CD14-positive monocyte (primary cell): ENCODE results near the gene DSC2. TPM values are rescaled to one million over a fixed set of nuclear protein-coding genes. Genes with fewer than 3 reads are reported as not detected.

Experiments used
- DNase-seq, 3 donors: peaks; one replicate each; pipeline ENCODE4 v3.0.0-alpha.2; 2011 to 2022
- H2AFZ ChIP-seq: 2 replicates; pipeline ENCODE4 v1.6.0; 2012; ENCODE audit warnings: mild to moderate bottlenecking, low read depth, low read length, inconsistent platforms; ENCODE audit not compliant: insufficient read depth, poor library complexity, severe bottlenecking
- H3K27ac ChIP-seq, 2 donors: 1 replicate in 1 of 2; 2 replicates in 1 of 2; pipeline ENCODE4 v1.5.1; 2012 to 2013; ENCODE audit warnings: low read length in 2 of 2, control low read depth in 1 of 2, inconsistent platforms in 1 of 2, low read depth in 1 of 2, mild to moderate bottlenecking in 1 of 2
- H3K27me3 ChIP-seq, 2 donors: one replicate each; pipeline versions ENCODE4 v1.6.0 to v1.6.1; 2011 to 2013; ENCODE audit warnings: low read length in 2 of 2; ENCODE audit not compliant: control insufficient read depth in 2 of 2, insufficient read depth in 2 of 2
- H3K36me3 ChIP-seq, 2 donors: replicated peaks in 1 of 2; 1 replicate in 1 of 2; 2 replicates in 1 of 2; pipeline versions ENCODE4 v1.5.1 to v1.6.1; 2012 to 2013; ENCODE audit warnings: low read length in 2 of 2, control low read depth in 1 of 2, inconsistent platforms in 1 of 2, mild to moderate bottlenecking in 1 of 2; ENCODE audit not compliant: insufficient read depth in 2 of 2, control insufficient read depth in 1 of 2
- H3K4me1 ChIP-seq, 2 donors: 1 replicate in 1 of 2; 2 replicates in 1 of 2; pipeline versions ENCODE4 v1.5.1 to v1.6.1; 2012 to 2013; ENCODE audit warnings: low read length in 2 of 2, control low read depth in 1 of 2, inconsistent platforms in 1 of 2, mild to moderate bottlenecking in 1 of 2, moderate library complexity in 1 of 2; ENCODE audit not compliant: insufficient read depth in 2 of 2, control insufficient read depth in 1 of 2
- H3K4me2 ChIP-seq: replicated peaks from 2 replicates; pipeline ENCODE3; 2012; ENCODE audit warnings: low read length, moderate library complexity, mild to moderate bottlenecking; ENCODE audit not compliant: poor library complexity, severe bottlenecking; ENCODE audit errors: extremely low read depth
- H3K4me3 ChIP-seq, 3 experiments: fragments of 200-600 bp in 1 of 3; sonication (generic) in 1 of 3; replicated peaks in 1 of 3; 1 replicate in 2 of 3; 2 replicates in 1 of 3; pipeline ENCODE4 v1.5.1; 2011 to 2013; ENCODE audit warnings: low read length in 3 of 3, mild to moderate bottlenecking in 3 of 3, control low read depth in 2 of 3, low read depth in 2 of 3, inconsistent platforms in 1 of 3, moderate library complexity in 1 of 3
- H3K79me2 ChIP-seq: 2 replicates; pipeline ENCODE4 v1.6.0; 2012; ENCODE audit warnings: mild to moderate bottlenecking, control low read depth, inconsistent platforms, low read length, moderate library complexity; ENCODE audit not compliant: insufficient read depth
- H3K9ac ChIP-seq: 2 replicates; pipeline ENCODE4 v1.6.0; 2017; ENCODE audit warnings: low read length, mild to moderate bottlenecking; ENCODE audit not compliant: insufficient read depth, poor library complexity, severe bottlenecking
- H3K9me3 ChIP-seq, 2 donors: replicated peaks in 1 of 2; 1 replicate in 1 of 2; 2 replicates in 1 of 2; pipeline versions ENCODE4 v1.5.1 to v1.6.1; 2012 to 2013; ENCODE audit warnings: low read length in 2 of 2, control low read depth in 1 of 2; ENCODE audit not compliant: control insufficient read depth in 1 of 2, insufficient read depth in 1 of 2
- H4K20me1 ChIP-seq: 2 replicates; pipeline ENCODE4 v1.6.0; 2012; ENCODE audit warnings: mild to moderate bottlenecking, low read length, control low read depth, moderate library complexity; ENCODE audit not compliant: insufficient read depth
- H3K27ac Mint-ChIP-seq, 7 donors: one replicate each; pipeline ENCODE4 v1.8.0; 2020; ENCODE audit warnings: mild to moderate bottlenecking in 7 of 7, mixed read lengths in 7 of 7, moderate library complexity in 6 of 7, inconsistent platforms in 2 of 7
- H3K27me3 Mint-ChIP-seq, 3 donors: one replicate each; pipeline ENCODE4 v1.8.0; 2021 to 2022; ENCODE audit warnings: low read depth in 3 of 3, mild to moderate bottlenecking in 3 of 3, mixed read lengths in 3 of 3, moderate library complexity in 3 of 3, inconsistent platforms in 1 of 3
- H3K36me3 Mint-ChIP-seq, 2 donors: one replicate each; pipeline ENCODE4 v1.8.0; 2020; ENCODE audit warnings: mixed read lengths in 2 of 2, inconsistent platforms in 1 of 2, mild to moderate bottlenecking in 1 of 2
- H3K4me1 Mint-ChIP-seq: one replicate; pipeline ENCODE4 v1.8.0; 2020; ENCODE audit warnings: mild to moderate bottlenecking, mixed read lengths
- H3K4me3 Mint-ChIP-seq, 2 donors: one replicate each; pipeline ENCODE4 v1.8.0; 2020; ENCODE audit warnings: mild to moderate bottlenecking in 2 of 2, mixed read lengths in 2 of 2, moderate library complexity in 1 of 2
- H3K9me3 Mint-ChIP-seq, 7 donors: one replicate each; pipeline ENCODE4 v1.8.0; 2020 to 2022; ENCODE audit warnings: mixed read lengths in 7 of 7, mild to moderate bottlenecking in 6 of 7, moderate library complexity in 6 of 7, inconsistent platforms in 2 of 7
- CTCF ChIP-seq: fragments of 200-600 bp; IDR thresholded peaks from one replicate; pipeline ENCODE4 v1.8.0; 2022; ENCODE audit warnings: antibody characterized with exemption, mild to moderate bottlenecking
- WGBS: methylation state at CpG from one replicate; pipeline ENCODE4 v1.1.5; 2013; ENCODE audit warnings: missing lambda C conversion rate; ENCODE audit not compliant: insufficient coverage; 5-methylcytosine and 5-hydroxymethylcytosine counted together
- intact Hi-C, 2 donors: fragments of 100-400 bp; cut with micrococcal nuclease; formaldehyde crosslinking; loops; one replicate each; pipeline versions ENCODE4 v1.15.0 to v1.15.1; 2023
- polyA plus RNA-seq, 3 donors: library from polyadenylated mRNA; depleted of rRNA in 1 of 3; unstranded in 2 of 3; stranded (reverse) in 1 of 3; fragments of 300-500 nt in 2 of 3; fragments of >200 nt in 1 of 3; fragmentation: Illumina TruSeq in 2 of 3; gene quantifications; 1 replicate in 2 of 3; 2 replicates in 1 of 3; pipeline ENCODE4 v1.2.3, GENCODE V29; 2012 to 2021

DSC2 gene
- polyA plus RNA-seq, 3 donors = 3.2 to 11.3 (median 3.3) TPM

DNA sequence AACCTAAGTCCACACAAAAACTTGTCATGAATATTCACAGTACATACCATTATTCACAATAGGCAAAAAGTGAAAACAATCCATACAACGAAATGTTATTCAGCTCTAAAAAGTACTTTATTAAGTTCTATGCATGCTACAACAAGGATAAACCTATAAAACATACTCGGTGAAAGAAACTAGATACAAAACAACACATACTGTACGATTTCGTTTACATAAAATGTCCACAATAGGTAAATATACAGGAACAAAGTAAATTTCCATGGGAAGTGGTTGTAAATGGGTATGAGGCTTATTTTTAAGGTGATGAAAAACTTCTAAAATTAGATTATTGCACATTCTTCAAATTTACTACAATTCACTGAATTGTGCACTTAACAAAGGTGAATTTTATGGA is 67.7 kb downstream of the DSC2 start:
- H3K36me3 Mint-ChIP-seq = no peaks in the 10 kb centered on the region
- DNase-seq = no peak
- H3K9ac ChIP-seq = no peak overlapping the region
- no peaks in the 10 kb centered on the region for H3K4me1 Mint-ChIP-seq
- no peaks in the 10 kb centered on the region for H3K4me1 ChIP-seq
- H3K9me3 ChIP-seq = no peaks in the 10 kb centered on the region
- H3K27ac ChIP-seq = no peak overlapping the region
- intact Hi-C loops = no loop called here
- no peak overlapping the region for H3K4me3 ChIP-seq
- H2AFZ ChIP-seq = no peak overlapping the region
- H3K27me3 ChIP-seq = peaks cover 5 to 10% of the 10 kb centered on the region in 2 donors
- H3K27ac Mint-ChIP-seq = no peak overlapping the region
- no peak overlapping the region for H3K4me3 Mint-ChIP-seq
- no peaks in the 10 kb centered on the region for H3K36me3 ChIP-seq
- no peaks in the 10 kb centered on the region for H4K20me1 ChIP-seq
- no CpG with 5 or more reads among the region's 4 CpGs for WGBS
- H3K9me3 Mint-ChIP-seq = peaks cover 0 to 6% (median under 1%) of the 10 kb centered on the region in 7 donors
- peaks cover 15 to 27% (median 18%) of the 10 kb centered on the region in 3 donors for H3K27me3 Mint-ChIP-seq
- no peaks in the 10 kb centered on the region for H3K79me2 ChIP-seq
- H3K4me2 ChIP-seq = no peak overlapping the region
- no peak for TF ChIP-seq CTCF

DNA sequence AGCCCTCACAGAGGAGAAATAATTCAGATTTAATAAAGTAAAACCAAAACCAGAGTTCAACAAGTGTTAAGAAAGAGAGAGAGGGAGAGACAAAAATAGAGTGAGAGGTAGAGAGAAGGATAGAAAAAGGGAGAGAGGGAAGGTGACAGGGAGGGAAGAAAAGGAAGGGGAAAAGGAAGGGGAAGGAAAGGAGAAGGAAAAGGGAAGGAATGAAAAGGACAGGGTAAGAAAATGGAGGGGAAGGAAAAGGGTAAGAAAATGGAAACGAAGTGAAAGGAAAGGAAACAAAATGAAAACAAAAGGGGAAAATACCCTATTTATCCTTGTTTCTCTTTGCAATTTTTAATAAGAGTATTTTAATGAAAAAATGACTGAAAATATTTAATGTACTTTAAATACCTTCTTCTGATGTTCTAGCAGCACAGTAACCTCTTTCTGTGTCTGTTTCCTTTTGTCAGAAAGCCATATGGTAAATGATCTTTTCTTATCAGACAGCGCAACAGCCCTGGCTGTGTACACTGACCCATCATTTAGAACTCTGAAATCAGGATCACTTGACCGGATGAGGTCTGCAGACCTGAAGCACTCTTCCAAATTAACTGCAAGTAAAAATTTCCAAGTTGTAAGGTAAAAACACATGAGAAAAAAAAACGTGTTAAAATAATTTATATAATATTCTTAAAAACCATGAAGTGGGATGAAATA is 71.5 kb downstream of the DSC2 start:
- Mint-ChIP-seq H3K27ac (no peak overlapping the region), H3K36me3 (no peaks in the 10 kb centered on the region), H3K4me1 (no peaks in the 10 kb centered on the region), H3K27me3 (peaks cover 6 to 10% (median 7%) of the 10 kb centered on the region in 3 donors), H3K4me3 (no peak overlapping the region), H3K9me3 (peaks cover 0 to 6% (median 2%) of the 10 kb centered on the region in 7 donors)
- no peaks in the 10 kb centered on the region for H3K79me2 ChIP-seq
- no peak for DNase-seq
- intact Hi-C loops = no loop called here
- H2AFZ ChIP-seq = no peak overlapping the region
- no peaks in the 10 kb centered on the region for H3K27me3 ChIP-seq
- no peaks in the 10 kb centered on the region for H3K36me3 ChIP-seq
- no peak overlapping the region for H3K27ac ChIP-seq
- no peak for TF ChIP-seq CTCF
- WGBS = 100% methylated on average over 1 of the region's 4 CpGs
- no peak overlapping the region for H3K4me2 ChIP-seq
- H4K20me1 ChIP-seq = no peaks in the 10 kb centered on the region
- no peak overlapping the region for H3K9ac ChIP-seq
- no peaks in the 10 kb centered on the region for H3K4me1 ChIP-seq
- no peak overlapping the region for H3K4me3 ChIP-seq
- no peaks in the 10 kb centered on the region for H3K9me3 ChIP-seq
